Thyroid gland (tissue), 4 donors: ENCODE measurements around the gene GPN2. TPM values are rescaled to one million over a fixed set of nuclear protein-coding genes. Genes with fewer than 3 reads are reported as not detected.

Experiments
- DNase-seq, 2 donors: peaks; one replicate each; pipeline ENCODE4 v3.0.0-alpha.2; 2019
- H3K27ac ChIP-seq, 3 donors: fragments of 200-600 bp; sonication (generic); 1 replicate in 2 of 3; 2 replicates in 1 of 3; pipeline ENCODE4 v1.5.1; 2016 to 2019; ENCODE audit warnings: mild to moderate bottlenecking in 1 of 3, moderate library complexity in 1 of 3
- H3K27me3 ChIP-seq: fragments of 200-600 bp; sonication (generic); one replicate; pipeline ENCODE4 v1.5.1; 2019
- H3K36me3 ChIP-seq, 2 donors: fragments of 200-600 bp; sonication (generic); one replicate each; pipeline ENCODE4 v1.5.1; 2016 to 2019
- H3K4me1 ChIP-seq, 2 donors: fragments of 200-600 bp; sonication (generic); one replicate each; pipeline ENCODE4 v1.5.1; 2017 to 2019
- H3K4me3 ChIP-seq, 3 donors: fragments of 200-600 bp; sonication (generic); replicated peaks in 1 of 3; 1 replicate in 2 of 3; 2 replicates in 1 of 3; pipeline ENCODE4 v1.5.1; 2016; ENCODE audit warnings: mild to moderate bottlenecking in 1 of 3
- H3K9me3 ChIP-seq: fragments of 200-600 bp; sonication (generic); one replicate; pipeline ENCODE4 v1.5.1; 2017
- CTCF ChIP-seq, 6 experiments: fragments of 200-600 bp in 3 of 6; fragments of 450-650 bp in 3 of 6; sonication (generic) in 3 of 6; IDR thresholded peaks; one replicate each; pipeline ENCODE4 v1.5.1; 2016 to 2019; ENCODE audit warnings: antibody characterized with exemption in 6 of 6, mild to moderate bottlenecking in 2 of 6, inconsistent platforms in 1 of 6, moderate library complexity in 1 of 6
- POLR2A ChIP-seq, 2 donors: fragments of 450-650 bp; IDR thresholded peaks; one replicate each; pipeline ENCODE4 v1.6.1; 2017; ENCODE audit warnings: antibody characterized with exemption in 2 of 2, mild to moderate bottlenecking in 2 of 2, moderate library complexity in 1 of 2
- WGBS, 2 donors: methylation state at CpG; one replicate each; pipeline ENCODE4 v1.1.5; 2017; 5-methylcytosine and 5-hydroxymethylcytosine counted together
- intact Hi-C: fragments of 100-400 bp; cut with DNase I; formaldehyde crosslinking; loops from one replicate; pipeline ENCODE4 v1.15.1; 2023
- total RNA-seq, 4 donors: library from RNA; depleted of rRNA; stranded (reverse); fragments of >200 nt; gene quantifications; one replicate each; pipeline ENCODE4 v1.2.3, GENCODE V29; 2016

The GPN2 gene
- total RNA-seq, 4 donors from 2014 or later, result 14.3 to 18.8 (median 16.4) TPM

GRCh38 chr1:26829184-26829911 lies 60.7 kb downstream of the GPN2 start:
- H3K4me1 ChIP-seq, result peaks cover 43 to 49% of the 10 kb centered on the region in 2 donors
- H3K27ac ChIP-seq, result peak overlapping the region in 2 of 3 donors; percentile 23 to 84
- H3K27me3 ChIP-seq, result no peaks in the 10 kb centered on the region
- DNase-seq, result no peak
- TF ChIP-seq POLR2A (IDR thresholded peaks at IDR 0.05), result no peak
- no peak for TF ChIP-seq CTCF (IDR thresholded peaks at IDR 0.05)
- no peak overlapping the region for H3K4me3 ChIP-seq
- peaks cover 21 to 22% of the 10 kb centered on the region in 2 donors for H3K36me3 ChIP-seq
- H3K9me3 ChIP-seq, result no peaks in the 10 kb centered on the region
- 86 to 89% methylated on average over 6 of the region's 6 CpGs for WGBS, 2 donors
- intact Hi-C loops, result no loop called here

GRCh38 chr1:26828411-26828991 lies 61.6 kb downstream of the GPN2 start:
- DNase-seq, result peak; percentile 32 to 33
- peaks cover 12 to 13% of the 10 kb centered on the region in 2 donors for H3K36me3 ChIP-seq
- intact Hi-C loops, result no loop called here
- peak overlapping the region; percentile 48 to 84 (median 72) for H3K27ac ChIP-seq
- no peak overlapping the region for H3K4me3 ChIP-seq
- WGBS, 2 donors, result 31 to 41% methylated on average over 4 of the region's 4 CpGs
- no peak for TF ChIP-seq POLR2A (IDR thresholded peaks at IDR 0.05)
- no peak for TF ChIP-seq CTCF (IDR thresholded peaks at IDR 0.05)
- H3K9me3 ChIP-seq, result no peaks in the 10 kb centered on the region
- H3K27me3 ChIP-seq, result no peaks in the 10 kb centered on the region
- peaks cover 43 to 49% of the 10 kb centered on the region in 2 donors for H3K4me1 ChIP-seq

GRCh38 chr1:26827663-26828062 lies 62.4 kb downstream of the GPN2 start:
- peak in 1 of 2 donors; percentile 40 for TF ChIP-seq POLR2A (IDR thresholded peaks at IDR 0.05)
- TF ChIP-seq CTCF (IDR thresholded peaks at IDR 0.05), result no peak
- H3K36me3 ChIP-seq, result peaks cover 4 to 6% of the 10 kb centered on the region in 2 donors
- peak; percentile 85 to 88 for DNase-seq
- H3K27me3 ChIP-seq, result no peaks in the 10 kb centered on the region
- 10 to 17% methylated on average over 11 of the region's 11 CpGs for WGBS, 2 donors
- H3K4me3 ChIP-seq, result peak overlapping the region; percentile 1 to 69 (median 23)
- peak overlapping the region in 2 of 3 donors; percentile 72 to 84 for H3K27ac ChIP-seq
- intact Hi-C loops, result no loop called here
- peaks cover 43 to 49% of the 10 kb centered on the region in 2 donors for H3K4me1 ChIP-seq
- no peaks in the 10 kb centered on the region for H3K9me3 ChIP-seq

- peaks cover 0 to under 1% of the 10 kb centered on the region in 2 donors for H3K36me3 ChIP-seq
- H3K9me3 ChIP-seq, result no peaks in the 10 kb centered on the region
- no peak for TF ChIP-seq POLR2A (IDR thresholded peaks at IDR 0.05)
- TF ChIP-seq CTCF (IDR thresholded peaks at IDR 0.05), result no peak
- H3K27me3 ChIP-seq, result no peaks in the 10 kb centered on the region
- 1 to 4% methylated on average over 17 of the region's 17 CpGs for WGBS, 2 donors
- peak overlapping the region in 2 of 3 donors; percentile 72 to 84 for H3K27ac ChIP-seq
- intact Hi-C loops, result no loop called here
- peaks cover 43 to 49% of the 10 kb centered on the region in 2 donors for H3K4me1 ChIP-seq
- H3K4me3 ChIP-seq, result peak overlapping the region; percentile 23 to 69 (median 31)
- DNase-seq, result no peak
Measured at GRCh38 chr1:26827106-26827604, 62.9 kb downstream of the GPN2 start.
